GM04503 (cell line): ENCODE measurements around the gene ATP10D.
A peak's percentile ranks its signal among the peaks of the same experiment; 100 is the strongest.
"Not testable (repeated sequence)": the region's sequence is repeated elsewhere in the genome, so short reads cannot be mapped to it uniquely, and the experiment has no call there.

ENCODE experiments used
- DNase-seq: peaks from one replicate; pipeline ENCODE4 v3.0.0-alpha.2; 2012; ENCODE audit warnings: low read depth

The ATP10D gene

GRCh38 chr4:47535567-47536147, 50.6 kb downstream of the ATP10D start:
- DNase-seq = no peak

- DNase-seq = no peak
These were observed 51.9 kb downstream of the ATP10D start for GRCh38 chr4:47536966-47537365.

GRCh38 chr4:47538111-47538824, 53.2 kb downstream of the ATP10D start:
- no peak for DNase-seq

GRCh38 chr4:47538825-47539154, 53.7 kb downstream of the ATP10D start:
- DNase-seq = no peak

GRCh38 chr4:47542640-47543039, 57.6 kb downstream of the ATP10D start:
- DNase-seq = not testable (repeated sequence)

- DNase-seq = no peak
These were observed 58.3 kb downstream of the ATP10D start for GRCh38 chr4:47543331-47543730.

GRCh38 chr4:47550357-47550756, 65.3 kb downstream of the ATP10D start:
- not testable (repeated sequence) for DNase-seq

- DNase-seq = no peak
These were observed 65.9 kb downstream of the ATP10D start for GRCh38 chr4:47550899-47551548.

- DNase-seq = no peak
These were observed 66.6 kb downstream of the ATP10D start for GRCh38 chr4:47551682-47552081.

GRCh38 chr4:47553329-47554125, 68.5 kb downstream of the ATP10D start:
- no peak for DNase-seq

- not testable (repeated sequence) for DNase-seq
These were observed 70.8 kb downstream of the ATP10D start for GRCh38 chr4:47555920-47556319.

- no peak for DNase-seq
These were observed 72.2 kb downstream of the ATP10D start for GRCh38 chr4:47557255-47557654.

- no peak for DNase-seq
These were observed 75.6 kb downstream of the ATP10D start for GRCh38 chr4:47560682-47561081.

- DNase-seq = no peak
These were observed 76.3 kb downstream of the ATP10D start for GRCh38 chr4:47561331-47561730.

GRCh38 chr4:47562297-47562696, 77.2 kb downstream of the ATP10D start:
- DNase-seq = no peak

GRCh38 chr4:47566566-47566965, 81.5 kb downstream of the ATP10D start:
- no peak for DNase-seq

- DNase-seq = no peak
These were observed 81.9 kb downstream of the ATP10D start for GRCh38 chr4:47566969-47567368.

GRCh38 chr4:47567511-47567910, 82.4 kb downstream of the ATP10D start:
- DNase-seq = no peak

GRCh38 chr4:47570816-47571215, 85.7 kb downstream of the ATP10D start:
- DNase-seq = no peak

- DNase-seq = no peak
These were observed 87.9 kb downstream of the ATP10D start for GRCh38 chr4:47572981-47573380.

- peak; percentile 12 for DNase-seq
These were observed 92.9 kb downstream of the ATP10D start for GRCh38 chr4:47577779-47578553.

- no peak for DNase-seq
These were observed 94.2 kb downstream of the ATP10D start for GRCh38 chr4:47579235-47579634.
